A673 (cell line): Measurements from ENCODE around the gene BMP5. TPM values are rescaled to one million over a fixed set of nuclear protein-coding genes. Genes with fewer than 3 reads are reported as not detected.

ENCODE experiments used
- BruUV-seq: library from RNA; stranded (reverse); fragments of 400-500 nt; replicated peaks from 2 replicates; lab custom pipeline; 2021; lab: Mats Ljungman, UMichigan
- CTCF ChIA-PET: fragments of 300-600 bp; sonication (Branson Sonifier 250); formaldehyde crosslinking; loops from one replicate; lab custom pipeline; 2022; ENCODE audit warnings: antibody characterized with exemption; lab: Charles Lee
- POLR2A ChIA-PET: fragments of 300-600 bp; sonication (Branson Sonifier 250); formaldehyde crosslinking; loops from one replicate; lab custom pipeline; 2022; ENCODE audit warnings: antibody characterized with exemption; ENCODE audit not compliant: low non-redundant PET; lab: Charles Lee
- DNase-seq: peaks from one replicate; pipeline ENCODE4 v3.0.0-alpha.2; 2015; ENCODE audit warnings: low spot score
- H3K27ac ChIP-seq: fragments of 200-600 bp; sonication (generic); 2 replicates; pipeline ENCODE4 v1.5.1; 2016; ENCODE audit warnings: mixed run types, low read depth, mild to moderate bottlenecking, mixed read lengths, antibody characterized with exemption, low read length; ENCODE audit not compliant: poor library complexity, severe bottlenecking
- H3K27me3 ChIP-seq: fragments of 200-600 bp; sonication (generic); replicated peaks from 2 replicates; pipeline ENCODE4 v1.6.1; 2017; ENCODE audit warnings: mixed run types, low read depth, mild to moderate bottlenecking, mixed read lengths, antibody characterized with exemption, low read length; ENCODE audit not compliant: insufficient read depth, poor library complexity
- H3K36me3 ChIP-seq: fragments of 200-600 bp; sonication (generic); 2 replicates; pipeline ENCODE4 v1.6.1; 2016; ENCODE audit warnings: mixed run types, mild to moderate bottlenecking, mixed read lengths, antibody characterized with exemption, low read length; ENCODE audit not compliant: insufficient read depth, poor library complexity, severe bottlenecking
- H3K4me1 ChIP-seq: fragments of 200-600 bp; sonication (generic); 2 replicates; pipeline ENCODE4 v1.6.1; 2017; ENCODE audit warnings: mixed run types, mild to moderate bottlenecking, mixed read lengths, antibody characterized with exemption, low read length; ENCODE audit not compliant: insufficient read depth, poor library complexity, severe bottlenecking
- H3K4me3 ChIP-seq: fragments of 200-600 bp; sonication (generic); 2 replicates; pipeline ENCODE4 v1.5.1; 2016; ENCODE audit warnings: low read depth, mixed run types, mild to moderate bottlenecking, mixed read lengths, low read length; ENCODE audit not compliant: poor library complexity, severe bottlenecking
- H3K9me3 ChIP-seq: fragments of 200-600 bp; sonication (generic); 2 replicates; pipeline ENCODE4 v1.6.1; 2016; ENCODE audit warnings: mixed run types, low read depth, mild to moderate bottlenecking, mixed read lengths, antibody characterized with exemption, low read length; ENCODE audit not compliant: poor library complexity, severe bottlenecking
- CTCF ChIP-seq: fragments of 300-800, 200-600 bp; sonication (generic); conservative IDR thresholded peaks from 2 replicates; pipeline ENCODE4 v1.5.1; 2017; ENCODE audit warnings: low read depth, mild to moderate bottlenecking, antibody characterized with exemption, low read length, moderate library complexity, mixed read lengths
- EZH2 ChIP-seq: fragments of 200-600 bp; sonication (generic); IDR thresholded peaks from 2 replicates; pipeline ENCODE4 v1.6.1; 2017; ENCODE audit warnings: borderline replicate concordance, low read depth, mild to moderate bottlenecking, mixed read lengths, antibody characterized with exemption, low read length; ENCODE audit not compliant: poor library complexity, severe bottlenecking
- intact Hi-C: fragments of 100-400 bp; cut with micrococcal nuclease; formaldehyde crosslinking; loops from one replicate; pipeline ENCODE4 v1.10.0; 2022; ENCODE audit not compliant: unreplicated experiment
- total RNA-seq: library from RNA; stranded (reverse); gene quantifications from 2 replicates; pipeline ENCODE4 v1.2.3, GENCODE V29; 2021

The BMP5 gene
- total RNA-seq, 1 experiment from 2014 or later: 0.49 TPM

- POLR2A ChIA-PET: no interaction called here
- intact Hi-C loops: no loop called here
- no TSS peak for BruUV-seq
Measured at GRCh38 chr6:55748880-55749279, 126.5 kb downstream of the BMP5 start.

DNA sequence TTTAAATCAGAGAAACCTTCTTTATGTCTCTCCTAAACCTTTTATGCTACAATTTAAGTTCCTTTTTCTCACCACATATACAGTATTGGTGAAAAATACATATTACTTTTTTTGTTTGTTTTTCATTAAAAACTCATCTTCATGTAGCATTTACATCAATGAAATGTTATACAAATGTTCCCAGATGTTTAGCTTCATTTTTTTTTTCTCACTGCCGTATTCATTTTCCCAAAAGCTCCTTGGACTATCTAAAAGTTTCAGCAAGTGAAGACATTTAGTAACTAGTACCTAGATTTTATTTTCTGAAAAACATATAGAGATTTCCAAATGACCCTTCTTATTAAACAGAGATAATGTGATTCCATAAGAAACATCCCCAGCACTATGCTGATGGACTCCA lies 128.9 kb downstream of the BMP5 start:
- no peak overlapping the region for H3K4me3 ChIP-seq
- no peak for DNase-seq
- no peaks in the 10 kb centered on the region for H3K9me3 ChIP-seq
- no peaks in the 10 kb centered on the region for H3K36me3 ChIP-seq
- no peak for TF ChIP-seq CTCF
- TF ChIP-seq EZH2: no peak
- no peaks in the 10 kb centered on the region for H3K4me1 ChIP-seq
- ChIA-PET CTCF (no interaction called here), POLR2A (no interaction called here)
- no peaks in the 10 kb centered on the region for H3K27me3 ChIP-seq
- intact Hi-C loops: no loop called here
- no TSS peak for BruUV-seq
- H3K27ac ChIP-seq: no peak overlapping the region

More at GRCh38 chr6:55748880-55749279, 126.5 kb downstream of the BMP5 start:
- H3K9me3 ChIP-seq: no peaks in the 10 kb centered on the region
- no peak overlapping the region for H3K27ac ChIP-seq
- H3K36me3 ChIP-seq: no peaks in the 10 kb centered on the region
- no peaks in the 10 kb centered on the region for H3K4me1 ChIP-seq
- H3K27me3 ChIP-seq: no peaks in the 10 kb centered on the region
- CTCF ChIA-PET: no interaction called here
- no peak for DNase-seq
- TF ChIP-seq EZH2 (no peak), CTCF (no peak)
- no peak overlapping the region for H3K4me3 ChIP-seq

GRCh38 chr6:55734256-55734655 lies 141.1 kb downstream of the BMP5 start:
- Histone ChIP-seq H3K27ac (no peak overlapping the region), H3K4me1 (no peaks in the 10 kb centered on the region), H3K4me3 (no peak overlapping the region), H3K9me3 (no peaks in the 10 kb centered on the region), H3K36me3 (no peaks in the 10 kb centered on the region), H3K27me3 (no peaks in the 10 kb centered on the region)
- no peak for DNase-seq
- ChIA-PET CTCF (no interaction called here), POLR2A (no interaction called here)
- BruUV-seq: no TSS peak
- intact Hi-C loops: no loop called here
- TF ChIP-seq CTCF (no peak), EZH2 (no peak)
